ENCODE data around the gene RAB39B.

Gene RAB39B

GRCh38 chrX:155215443-155216178 is 48.7 kb downstream of the RAB39B start:
- no peak for DNase-seq

GRCh38 chrX:155213731-155214130 is 50.6 kb downstream of the RAB39B start:
- DNase-seq: no peak

DNA sequence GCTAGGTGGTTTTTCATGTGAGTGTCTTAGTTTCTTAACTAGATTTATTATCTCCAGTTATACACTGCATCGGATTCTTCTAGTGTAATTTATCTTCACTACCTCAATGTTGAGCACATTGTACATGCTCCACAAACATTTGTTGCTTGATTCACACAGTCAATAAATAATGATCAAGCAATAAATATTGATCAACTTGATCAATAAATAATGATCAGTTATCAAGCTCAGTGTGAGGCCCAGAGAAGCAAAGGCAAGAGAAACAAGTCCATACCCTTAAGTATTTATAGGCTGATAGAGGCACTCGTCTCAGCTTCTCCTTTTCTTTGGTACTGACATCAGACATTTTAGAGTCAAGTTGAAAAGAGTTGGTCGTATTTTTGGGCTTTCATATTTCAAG is 53.1 kb downstream of the RAB39B start:
- no peak for DNase-seq
